ENCODE results near the gene CERCAM. TPM values are rescaled to one million over a fixed set of nuclear protein-coding genes. Genes with fewer than 3 reads are reported as not detected.

Gene CERCAM
- total and polyA plus RNA-seq, 2 of the 13 experiments (the other 11 are each of a cell fraction or from before 2014, with no cell fraction given) = 9.0 to 17.1 TPM

- no peak for TF ChIP-seq ZNF800 (CRISPR knock-in tag; IDR thresholded peaks at IDR 0.05)
- TF ChIP-seq RARA (CRISPR knock-in tag; IDR thresholded peaks at IDR 0.05) = no peak
- TF ChIP-seq ZNF251 (CRISPR knock-in tag; IDR thresholded peaks at IDR 0.05) = no peak
- TF ChIP-seq PAX8 (CRISPR knock-in tag; IDR thresholded peaks at IDR 0.05; ENCODE audit: borderline replicate concordance) = no peak
- no peak; the same call in 1 of the 2 replicates for TF ChIP-seq ZFP82 (CRISPR knock-in tag; IDR thresholded peaks at IDR 0.05; ENCODE audit: borderline replicate concordance)
- TF ChIP-seq, protein P1, sequence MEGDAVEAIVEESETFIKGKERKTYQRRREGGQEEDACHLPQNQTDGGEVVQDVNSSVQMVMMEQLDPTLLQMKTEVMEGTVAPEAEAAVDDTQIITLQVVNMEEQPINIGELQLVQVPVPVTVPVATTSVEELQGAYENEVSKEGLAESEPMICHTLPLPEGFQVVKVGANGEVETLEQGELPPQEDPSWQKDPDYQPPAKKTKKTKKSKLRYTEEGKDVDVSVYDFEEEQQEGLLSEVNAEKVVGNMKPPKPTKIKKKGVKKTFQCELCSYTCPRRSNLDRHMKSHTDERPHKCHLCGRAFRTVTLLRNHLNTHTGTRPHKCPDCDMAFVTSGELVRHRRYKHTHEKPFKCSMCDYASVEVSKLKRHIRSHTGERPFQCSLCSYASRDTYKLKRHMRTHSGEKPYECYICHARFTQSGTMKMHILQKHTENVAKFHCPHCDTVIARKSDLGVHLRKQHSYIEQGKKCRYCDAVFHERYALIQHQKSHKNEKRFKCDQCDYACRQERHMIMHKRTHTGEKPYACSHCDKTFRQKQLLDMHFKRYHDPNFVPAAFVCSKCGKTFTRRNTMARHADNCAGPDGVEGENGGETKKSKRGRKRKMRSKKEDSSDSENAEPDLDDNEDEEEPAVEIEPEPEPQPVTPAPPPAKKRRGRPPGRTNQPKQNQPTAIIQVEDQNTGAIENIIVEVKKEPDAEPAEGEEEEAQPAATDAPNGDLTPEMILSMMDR (CRISPR knock-in tag; IDR thresholded peaks at IDR 0.05) = peak; percentile 88
- no peak for TF ChIP-seq TP53 (CRISPR knock-in tag; conservative IDR thresholded peaks at IDR 0.05)
- TF ChIP-seq NR2F1 (CRISPR knock-in tag; IDR thresholded peaks at IDR 0.05) = no peak
- TF ChIP-seq RFX5 (IDR thresholded peaks at IDR 0.05; ENCODE audit: low read depth, low read length) = no peak
- TF ChIP-seq, protein P2, sequence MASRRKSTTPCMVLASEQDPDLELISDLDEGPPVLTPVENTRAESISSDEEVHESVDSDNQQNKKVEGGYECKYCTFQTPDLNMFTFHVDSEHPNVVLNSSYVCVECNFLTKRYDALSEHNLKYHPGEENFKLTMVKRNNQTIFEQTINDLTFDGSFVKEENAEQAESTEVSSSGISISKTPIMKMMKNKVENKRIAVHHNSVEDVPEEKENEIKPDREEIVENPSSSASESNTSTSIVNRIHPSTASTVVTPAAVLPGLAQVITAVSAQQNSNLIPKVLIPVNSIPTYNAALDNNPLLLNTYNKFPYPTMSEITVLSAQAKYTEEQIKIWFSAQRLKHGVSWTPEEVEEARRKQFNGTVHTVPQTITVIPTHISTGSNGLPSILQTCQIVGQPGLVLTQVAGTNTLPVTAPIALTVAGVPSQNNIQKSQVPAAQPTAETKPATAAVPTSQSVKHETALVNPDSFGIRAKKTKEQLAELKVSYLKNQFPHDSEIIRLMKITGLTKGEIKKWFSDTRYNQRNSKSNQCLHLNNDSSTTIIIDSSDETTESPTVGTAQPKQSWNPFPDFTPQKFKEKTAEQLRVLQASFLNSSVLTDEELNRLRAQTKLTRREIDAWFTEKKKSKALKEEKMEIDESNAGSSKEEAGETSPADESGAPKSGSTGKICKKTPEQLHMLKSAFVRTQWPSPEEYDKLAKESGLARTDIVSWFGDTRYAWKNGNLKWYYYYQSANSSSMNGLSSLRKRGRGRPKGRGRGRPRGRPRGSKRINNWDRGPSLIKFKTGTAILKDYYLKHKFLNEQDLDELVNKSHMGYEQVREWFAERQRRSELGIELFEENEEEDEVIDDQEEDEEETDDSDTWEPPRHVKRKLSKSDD (CRISPR knock-in tag; IDR thresholded peaks at IDR 0.05; ENCODE audit: low read depth) = no peak
- no peak for TF ChIP-seq MBNL3 (CRISPR knock-in tag; conservative IDR thresholded peaks at IDR 0.05)
- TF ChIP-seq, protein P3, sequence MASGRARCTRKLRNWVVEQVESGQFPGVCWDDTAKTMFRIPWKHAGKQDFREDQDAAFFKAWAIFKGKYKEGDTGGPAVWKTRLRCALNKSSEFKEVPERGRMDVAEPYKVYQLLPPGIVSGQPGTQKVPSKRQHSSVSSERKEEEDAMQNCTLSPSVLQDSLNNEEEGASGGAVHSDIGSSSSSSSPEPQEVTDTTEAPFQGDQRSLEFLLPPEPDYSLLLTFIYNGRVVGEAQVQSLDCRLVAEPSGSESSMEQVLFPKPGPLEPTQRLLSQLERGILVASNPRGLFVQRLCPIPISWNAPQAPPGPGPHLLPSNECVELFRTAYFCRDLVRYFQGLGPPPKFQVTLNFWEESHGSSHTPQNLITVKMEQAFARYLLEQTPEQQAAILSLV (CRISPR knock-in tag; IDR thresholded peaks at IDR 0.05; ENCODE audit: borderline replicate concordance) = no peak; the same call in 1 of the 2 replicates
- no peak for TF ChIP-seq ZBTB42 (CRISPR knock-in tag; IDR thresholded peaks at IDR 0.05)
- no peak for TF ChIP-seq ZNF75D (CRISPR knock-in tag; IDR thresholded peaks at IDR 0.05; ENCODE audit: borderline replicate concordance)
- no peak for TF ChIP-seq ZNF143 (CRISPR knock-in tag; IDR thresholded peaks at IDR 0.05)
- TF ChIP-seq ZNF775 (CRISPR knock-in tag; IDR thresholded peaks at IDR 0.05; ENCODE audit: borderline replicate concordance) = no peak
- peak; percentile 10; the same call in 1 of the 2 replicates for TF ChIP-seq SP5 (CRISPR knock-in tag; IDR thresholded peaks at IDR 0.05; ENCODE audit: borderline replicate concordance, low read depth)
- no peak for TF ChIP-seq ZFP36 (IDR thresholded peaks at IDR 0.05; ENCODE audit: borderline replicate concordance, low read depth, low read length, partially characterized antibody)
- no peak for TF ChIP-seq NCOA1 (CRISPR knock-in tag; IDR thresholded peaks at IDR 0.05)
- TF ChIP-seq ZNF816 (CRISPR knock-in tag; IDR thresholded peaks at IDR 0.05; ENCODE audit: borderline replicate concordance) = no peak
- 0 out of 2 replicates have a peak, but pooled peaks have one; percentile 40 for TF ChIP-seq ZNF263 (CRISPR knock-in tag; IDR thresholded peaks at IDR 0.05)
- no peak for TF ChIP-seq FOXA1 (IDR thresholded peaks at IDR 0.05)
- TF ChIP-seq FOXA1 (CRISPR knock-in tag; IDR thresholded peaks at IDR 0.05) = no peak
- TF ChIP-seq ZFAT (CRISPR knock-in tag; conservative IDR thresholded peaks at IDR 0.05) = no peak
Measured at GRCh38 chr9:128420060-128420650, 502 bp upstream of the CERCAM start (continued).

All from HepG2 (cell line).